ENCODE measurements around the gene ADCY5. TPM values are rescaled to one million over a fixed set of nuclear protein-coding genes. Genes with fewer than 3 reads are reported as not detected.
A peak's percentile ranks its signal among the peaks of the same experiment; 100 is the strongest.

Gene ADCY5
- total and polyA plus RNA-seq, 4 donors, result 0.74 to 6.6 (median 2.9) TPM

- Histone ChIP-seq H3K4me3 (ENCODE audit: low read depth in 1 of 3, low read length in 3 of 3) (no peak overlapping the region), H3K36me3 (ENCODE audit: control insufficient read depth in 4 of 4, insufficient read depth in 3 of 4, low read depth in 1 of 4, low read length in 3 of 4) (no peaks in the 10 kb centered on the region), H3K27me3 (ENCODE audit: control insufficient read depth in 4 of 4, insufficient read depth in 4 of 4, low read length in 3 of 4) (no peaks in the 10 kb centered on the region), H3K27ac (ENCODE audit: low read depth in 1 of 2, low read length in 2 of 2) (no peak overlapping the region), H3K9me3 (ENCODE audit: control insufficient read depth in 4 of 4, low read length in 3 of 4) (no peaks in the 10 kb centered on the region), H3K9ac (ENCODE audit: low read depth in 1 of 2, low read length in 2 of 2) (no peak overlapping the region), H3K4me1 (ENCODE audit: control insufficient read depth in 4 of 4, insufficient read depth in 4 of 4, low read length in 3 of 4) (peaks cover 0 to 6% (median 5%) of the 10 kb centered on the region in 4 donors)
- TF ChIP-seq, protein P1, sequence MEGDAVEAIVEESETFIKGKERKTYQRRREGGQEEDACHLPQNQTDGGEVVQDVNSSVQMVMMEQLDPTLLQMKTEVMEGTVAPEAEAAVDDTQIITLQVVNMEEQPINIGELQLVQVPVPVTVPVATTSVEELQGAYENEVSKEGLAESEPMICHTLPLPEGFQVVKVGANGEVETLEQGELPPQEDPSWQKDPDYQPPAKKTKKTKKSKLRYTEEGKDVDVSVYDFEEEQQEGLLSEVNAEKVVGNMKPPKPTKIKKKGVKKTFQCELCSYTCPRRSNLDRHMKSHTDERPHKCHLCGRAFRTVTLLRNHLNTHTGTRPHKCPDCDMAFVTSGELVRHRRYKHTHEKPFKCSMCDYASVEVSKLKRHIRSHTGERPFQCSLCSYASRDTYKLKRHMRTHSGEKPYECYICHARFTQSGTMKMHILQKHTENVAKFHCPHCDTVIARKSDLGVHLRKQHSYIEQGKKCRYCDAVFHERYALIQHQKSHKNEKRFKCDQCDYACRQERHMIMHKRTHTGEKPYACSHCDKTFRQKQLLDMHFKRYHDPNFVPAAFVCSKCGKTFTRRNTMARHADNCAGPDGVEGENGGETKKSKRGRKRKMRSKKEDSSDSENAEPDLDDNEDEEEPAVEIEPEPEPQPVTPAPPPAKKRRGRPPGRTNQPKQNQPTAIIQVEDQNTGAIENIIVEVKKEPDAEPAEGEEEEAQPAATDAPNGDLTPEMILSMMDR (IDR thresholded peaks at IDR 0.05; ENCODE audit: low read depth, low read length, missing input control), result no peak
- no peak for TF ChIP-seq HNF4A (conservative IDR thresholded peaks at IDR 0.05)
- TF ChIP-seq YY1 (IDR thresholded peaks at IDR 0.05), result no peak
- no peak for TF ChIP-seq SP1 (IDR thresholded peaks at IDR 0.05)
- TF ChIP-seq RXRA (IDR thresholded peaks at IDR 0.05), result no peak
- TF ChIP-seq HNF4G (IDR thresholded peaks at IDR 0.05), result no peak
- no peak for TF ChIP-seq FOXA1 (IDR thresholded peaks at IDR 0.05)
- TF ChIP-seq GABPA (IDR thresholded peaks at IDR 0.05 in 1 of 2, conservative IDR thresholded peaks at IDR 0.05 in 1 of 2), result no peak
- 82% methylated on average over 7 of the region's 7 CpGs for WGBS
- no peak for DNase-seq (ENCODE audit: low spot score)
These were observed 15.3 kb upstream of the ADCY5 start for GRCh38 chr3:123464211-123464610.

GRCh38 chr3:123459862-123460261 is 11.0 kb upstream of the ADCY5 start:
- no peaks in the 10 kb centered on the region for H3K27me3 ChIP-seq (ENCODE audit: control insufficient read depth in 4 of 4, insufficient read depth in 4 of 4, low read length in 3 of 4)
- H3K9ac ChIP-seq (ENCODE audit: low read depth in 1 of 2, low read length in 2 of 2), result no peak overlapping the region
- H3K4me1 ChIP-seq (ENCODE audit: control insufficient read depth in 4 of 4, insufficient read depth in 4 of 4, low read length in 3 of 4), result peaks cover 0 to 6% (median 3%) of the 10 kb centered on the region in 4 donors
- TF ChIP-seq RXRA (IDR thresholded peaks at IDR 0.05) (peak in 1 of 2 donors; percentile 9), SP1 (IDR thresholded peaks at IDR 0.05) (no peak), HNF4A (conservative IDR thresholded peaks at IDR 0.05) (no peak)
- TF ChIP-seq, protein P1 (IDR thresholded peaks at IDR 0.05; ENCODE audit: low read depth, low read length, missing input control), result no peak
- no peak overlapping the region for H3K27ac ChIP-seq (ENCODE audit: low read depth in 1 of 2, low read length in 2 of 2)
- no peak for DNase-seq (ENCODE audit: low spot score)
- 33% methylated on average over 8 of the region's 8 CpGs for WGBS
- no peak overlapping the region for H3K4me3 ChIP-seq (ENCODE audit: low read depth in 1 of 3, low read length in 3 of 3)
- no peaks in the 10 kb centered on the region for H3K9me3 ChIP-seq (ENCODE audit: control insufficient read depth in 4 of 4, low read length in 3 of 4)
- H3K36me3 ChIP-seq (ENCODE audit: control insufficient read depth in 4 of 4, insufficient read depth in 3 of 4, low read depth in 1 of 4, low read length in 3 of 4), result no peaks in the 10 kb centered on the region

GRCh38 chr3:123458255-123458654 is 9.4 kb upstream of the ADCY5 start:
- Histone ChIP-seq H3K27ac (ENCODE audit: low read depth in 1 of 2, low read length in 2 of 2) (no peak overlapping the region), H3K4me1 (ENCODE audit: control insufficient read depth in 4 of 4, insufficient read depth in 4 of 4, low read length in 3 of 4) (peaks cover 0 to 6% (median 3%) of the 10 kb centered on the region in 4 donors), H3K4me3 (ENCODE audit: low read depth in 1 of 3, low read length in 3 of 3) (no peak overlapping the region), H3K36me3 (ENCODE audit: control insufficient read depth in 4 of 4, insufficient read depth in 3 of 4, low read depth in 1 of 4, low read length in 3 of 4) (no peaks in the 10 kb centered on the region), H3K9ac (ENCODE audit: low read depth in 1 of 2, low read length in 2 of 2) (no peak overlapping the region), H3K27me3 (ENCODE audit: control insufficient read depth in 4 of 4, insufficient read depth in 4 of 4, low read length in 3 of 4) (no peaks in the 10 kb centered on the region), H3K9me3 (ENCODE audit: control insufficient read depth in 4 of 4, low read length in 3 of 4) (no peaks in the 10 kb centered on the region)
- TF ChIP-seq YY1 (IDR thresholded peaks at IDR 0.05) (no peak), RXRA (IDR thresholded peaks at IDR 0.05) (no peak), RAD21 (IDR thresholded peaks at IDR 0.05) (no peak), SP1 (IDR thresholded peaks at IDR 0.05) (no peak), EGR1 (IDR thresholded peaks at IDR 0.05; ENCODE audit: low read depth in 2 of 2) (no peak), HNF4A (conservative IDR thresholded peaks at IDR 0.05) (no peak), NR2F2 (IDR thresholded peaks at IDR 0.05) (no peak), HNF4G (IDR thresholded peaks at IDR 0.05) (no peak), FOXA1 (IDR thresholded peaks at IDR 0.05) (no peak), GABPA (IDR thresholded peaks at IDR 0.05 in 1 of 2, conservative IDR thresholded peaks at IDR 0.05 in 1 of 2) (no peak)
- TF ChIP-seq, protein P2, sequence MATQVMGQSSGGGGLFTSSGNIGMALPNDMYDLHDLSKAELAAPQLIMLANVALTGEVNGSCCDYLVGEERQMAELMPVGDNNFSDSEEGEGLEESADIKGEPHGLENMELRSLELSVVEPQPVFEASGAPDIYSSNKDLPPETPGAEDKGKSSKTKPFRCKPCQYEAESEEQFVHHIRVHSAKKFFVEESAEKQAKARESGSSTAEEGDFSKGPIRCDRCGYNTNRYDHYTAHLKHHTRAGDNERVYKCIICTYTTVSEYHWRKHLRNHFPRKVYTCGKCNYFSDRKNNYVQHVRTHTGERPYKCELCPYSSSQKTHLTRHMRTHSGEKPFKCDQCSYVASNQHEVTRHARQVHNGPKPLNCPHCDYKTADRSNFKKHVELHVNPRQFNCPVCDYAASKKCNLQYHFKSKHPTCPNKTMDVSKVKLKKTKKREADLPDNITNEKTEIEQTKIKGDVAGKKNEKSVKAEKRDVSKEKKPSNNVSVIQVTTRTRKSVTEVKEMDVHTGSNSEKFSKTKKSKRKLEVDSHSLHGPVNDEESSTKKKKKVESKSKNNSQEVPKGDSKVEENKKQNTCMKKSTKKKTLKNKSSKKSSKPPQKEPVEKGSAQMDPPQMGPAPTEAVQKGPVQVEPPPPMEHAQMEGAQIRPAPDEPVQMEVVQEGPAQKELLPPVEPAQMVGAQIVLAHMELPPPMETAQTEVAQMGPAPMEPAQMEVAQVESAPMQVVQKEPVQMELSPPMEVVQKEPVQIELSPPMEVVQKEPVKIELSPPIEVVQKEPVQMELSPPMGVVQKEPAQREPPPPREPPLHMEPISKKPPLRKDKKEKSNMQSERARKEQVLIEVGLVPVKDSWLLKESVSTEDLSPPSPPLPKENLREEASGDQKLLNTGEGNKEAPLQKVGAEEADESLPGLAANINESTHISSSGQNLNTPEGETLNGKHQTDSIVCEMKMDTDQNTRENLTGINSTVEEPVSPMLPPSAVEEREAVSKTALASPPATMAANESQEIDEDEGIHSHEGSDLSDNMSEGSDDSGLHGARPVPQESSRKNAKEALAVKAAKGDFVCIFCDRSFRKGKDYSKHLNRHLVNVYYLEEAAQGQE (IDR thresholded peaks at IDR 0.05), result no peak
- TF ChIP-seq, protein P3, sequence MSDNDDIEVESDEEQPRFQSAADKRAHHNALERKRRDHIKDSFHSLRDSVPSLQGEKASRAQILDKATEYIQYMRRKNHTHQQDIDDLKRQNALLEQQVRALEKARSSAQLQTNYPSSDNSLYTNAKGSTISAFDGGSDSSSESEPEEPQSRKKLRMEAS (IDR thresholded peaks at IDR 0.05), result no peak
- TF ChIP-seq, protein P1 (IDR thresholded peaks at IDR 0.05; ENCODE audit: low read depth, low read length, missing input control), result no peak
- WGBS, result 88% methylated on average over 5 of the region's 5 CpGs
- DNase-seq (ENCODE audit: low spot score), result no peak

All from liver (tissue), 9 donors.